Kidney (tissue), 14 donors: ENCODE results near the gene LY6G5C. TPM values are rescaled to one million over a fixed set of nuclear protein-coding genes. Genes with fewer than 3 reads are reported as not detected.

Source experiments
- DNase-seq, 5 donors: peaks; one replicate each; pipeline ENCODE4 v3.0.0-alpha.2; 2013 to 2020
- FAIRE-seq: peaks from 2 replicates; lab custom pipeline; 2012; peaks lifted over from hg19 to GRCh38; lab: Jason Lieb, UNC
- H3K27ac ChIP-seq, 2 donors: one replicate each; pipeline ENCODE4 v1.7.0; 2013; ENCODE audit warnings: low read depth in 2 of 2, low read length in 2 of 2, inconsistent platforms in 1 of 2
- H3K27me3 ChIP-seq: one replicate; pipeline ENCODE4 v1.7.1; 2013; ENCODE audit warnings: low read length, inconsistent platforms; ENCODE audit not compliant: control insufficient read depth, insufficient read depth
- H3K36me3 ChIP-seq, 3 donors: one replicate each; pipeline versions ENCODE4 v1.7.0 to v1.7.1; 2013; ENCODE audit warnings: low read length in 3 of 3, control low read depth in 1 of 3, inconsistent platforms in 1 of 3; ENCODE audit not compliant: insufficient read depth in 3 of 3, control insufficient read depth in 2 of 3
- H3K4me1 ChIP-seq, 3 donors: one replicate each; pipeline versions ENCODE4 v1.7.0 to v1.7.1; 2013; ENCODE audit warnings: low read length in 3 of 3, inconsistent platforms in 1 of 3, low read depth in 1 of 3; ENCODE audit not compliant: control insufficient read depth in 2 of 3, insufficient read depth in 2 of 3
- H3K4me3 ChIP-seq, 3 donors: one replicate each; pipeline versions ENCODE4 v1.7.0 to v1.8.1; 2013; ENCODE audit warnings: low read length in 3 of 3, control low read depth in 1 of 3, inconsistent platforms in 1 of 3
- H3K9ac ChIP-seq, 3 donors: one replicate each; pipeline versions ENCODE4 v1.7.0 to v1.7.1; 2013; ENCODE audit warnings: low read length in 3 of 3, control low read depth in 1 of 3, inconsistent platforms in 1 of 3
- H3K9me3 ChIP-seq, 3 donors: one replicate each; pipeline versions ENCODE4 v1.7.0 to v1.7.1; 2013; ENCODE audit warnings: low read length in 3 of 3, control low read depth in 1 of 3, inconsistent platforms in 1 of 3; ENCODE audit not compliant: control insufficient read depth in 2 of 3, insufficient read depth in 1 of 3
- intact Hi-C: fragments of 100-400 bp; cut with DNase I; formaldehyde crosslinking; loops from one replicate; pipeline ENCODE4 v1.11.1; 2022
- polyA plus RNA-seq: library from polyadenylated mRNA; stranded (reverse); fragments of 350-450 nt; fragmentation: Illumina TruSeq; extraction: RNeasy Lipid Tissue Mini Kit (QIAGEN cat#74804); gene quantifications from one replicate; pipeline ENCODE4 v1.2.3, GENCODE V29; 2014; ENCODE audit warnings: low read depth, low replicate concordance; ENCODE audit not compliant: insufficient read depth
- total RNA-seq: library from RNA; stranded (reverse); fragmentation: NEBNext Ultra II Directional; extraction: Animal tissue kit (Norgen Biotek cat#: 25700); gene quantifications from one replicate; pipeline ENCODE4 v1.2.1, GENCODE V29; 2021
- TF ChIP-seq, protein P1 (sequence below): IDR thresholded peaks from 3 replicates; pipeline ENCODE4 v1.5.1; 2012; ENCODE audit warnings: mild to moderate bottlenecking, moderate library complexity, borderline replicate concordance; ENCODE audit not compliant: insufficient read depth; ENCODE audit errors: extremely low read depth
- donor health status: control.
- donor health status: control.
- donor health status: control.
- donor health status: control.
- donor health status: control.
- donor health status: DM: yes; HTN: yes; CAD: no.
- donor health status: Normal renal cell carcinoma (clear cell type).

Gene LY6G5C
- total and polyA plus RNA-seq, 2 donors from 2014 or later = 2.5 to 4.6 TPM

- Histone ChIP-seq H3K4me3 (no peak overlapping the region), H3K9me3 (no peaks in the 10 kb centered on the region), H3K27ac (no peak overlapping the region), H3K27me3 (no peaks in the 10 kb centered on the region), H3K36me3 (peaks cover 0 to 6% (median 0%) of the 10 kb centered on the region in 3 donors), H3K9ac (no peak overlapping the region), H3K4me1 (peaks cover 3 to 6% (median 4%) of the 10 kb centered on the region in 3 donors)
- intact Hi-C loops = no loop called here
- TF ChIP-seq, protein P1, sequence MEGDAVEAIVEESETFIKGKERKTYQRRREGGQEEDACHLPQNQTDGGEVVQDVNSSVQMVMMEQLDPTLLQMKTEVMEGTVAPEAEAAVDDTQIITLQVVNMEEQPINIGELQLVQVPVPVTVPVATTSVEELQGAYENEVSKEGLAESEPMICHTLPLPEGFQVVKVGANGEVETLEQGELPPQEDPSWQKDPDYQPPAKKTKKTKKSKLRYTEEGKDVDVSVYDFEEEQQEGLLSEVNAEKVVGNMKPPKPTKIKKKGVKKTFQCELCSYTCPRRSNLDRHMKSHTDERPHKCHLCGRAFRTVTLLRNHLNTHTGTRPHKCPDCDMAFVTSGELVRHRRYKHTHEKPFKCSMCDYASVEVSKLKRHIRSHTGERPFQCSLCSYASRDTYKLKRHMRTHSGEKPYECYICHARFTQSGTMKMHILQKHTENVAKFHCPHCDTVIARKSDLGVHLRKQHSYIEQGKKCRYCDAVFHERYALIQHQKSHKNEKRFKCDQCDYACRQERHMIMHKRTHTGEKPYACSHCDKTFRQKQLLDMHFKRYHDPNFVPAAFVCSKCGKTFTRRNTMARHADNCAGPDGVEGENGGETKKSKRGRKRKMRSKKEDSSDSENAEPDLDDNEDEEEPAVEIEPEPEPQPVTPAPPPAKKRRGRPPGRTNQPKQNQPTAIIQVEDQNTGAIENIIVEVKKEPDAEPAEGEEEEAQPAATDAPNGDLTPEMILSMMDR = no peak
- DNase-seq = no peak
- FAIRE-seq = no peak
Measured at GRCh38 chr6:31676904-31677303, 4.0 kb downstream of the LY6G5C start.

GRCh38 chr6:31676322-31676903 lies 4.5 kb downstream of the LY6G5C start:
- Histone ChIP-seq H3K4me3 (no peak overlapping the region), H3K9ac (no peak overlapping the region), H3K27me3 (no peaks in the 10 kb centered on the region), H3K36me3 (peaks cover 0 to 10% (median 0%) of the 10 kb centered on the region in 3 donors), H3K9me3 (no peaks in the 10 kb centered on the region), H3K27ac (no peak overlapping the region), H3K4me1 (peaks cover 0 to 6% (median 3%) of the 10 kb centered on the region in 3 donors)
- TF ChIP-seq, protein P1 = no peak
- DNase-seq (no peak), FAIRE-seq (no peak)
- intact Hi-C loops = no loop called here

- Histone ChIP-seq H3K36me3 (peaks cover 17 to 45% (median 39%) of the 10 kb centered on the region in 3 donors), H3K27ac (no peak within 1 kb of the TSS), H3K4me1 (peaks cover 2 to 6% (median 6%) of the 10 kb centered on the region in 3 donors), H3K4me3 (no peak within 1 kb of the TSS), H3K9me3 (no peaks in the 10 kb centered on the region), H3K27me3 (no peaks in the 10 kb centered on the region), H3K9ac (no peak within 1 kb of the TSS)
- FAIRE-seq (no peak), DNase-seq (no peak)
- intact Hi-C loops = no loop called here
- TF ChIP-seq, protein P1 = no peak
Measured at GRCh38 chr6:31669676-31670075, 11.2 kb downstream of the LY6G5C start, which contains the start of gene LY6G5B. Gene LY6G5B (plus strand): TSS chr6:31669976. CDS start chr6:31670951, 975 bp downstream.
